HG03103 (cell line): ENCODE results near the gene GABBR2.

Source experiments
- ATAC-seq: cut with Tn5 transposase; IDR thresholded peaks from one replicate; pipeline ENCODE4 v1.9.1; 2021; ENCODE audit warnings: low read depth; ENCODE audit not compliant: unreplicated experiment

Gene GABBR2

DNA sequence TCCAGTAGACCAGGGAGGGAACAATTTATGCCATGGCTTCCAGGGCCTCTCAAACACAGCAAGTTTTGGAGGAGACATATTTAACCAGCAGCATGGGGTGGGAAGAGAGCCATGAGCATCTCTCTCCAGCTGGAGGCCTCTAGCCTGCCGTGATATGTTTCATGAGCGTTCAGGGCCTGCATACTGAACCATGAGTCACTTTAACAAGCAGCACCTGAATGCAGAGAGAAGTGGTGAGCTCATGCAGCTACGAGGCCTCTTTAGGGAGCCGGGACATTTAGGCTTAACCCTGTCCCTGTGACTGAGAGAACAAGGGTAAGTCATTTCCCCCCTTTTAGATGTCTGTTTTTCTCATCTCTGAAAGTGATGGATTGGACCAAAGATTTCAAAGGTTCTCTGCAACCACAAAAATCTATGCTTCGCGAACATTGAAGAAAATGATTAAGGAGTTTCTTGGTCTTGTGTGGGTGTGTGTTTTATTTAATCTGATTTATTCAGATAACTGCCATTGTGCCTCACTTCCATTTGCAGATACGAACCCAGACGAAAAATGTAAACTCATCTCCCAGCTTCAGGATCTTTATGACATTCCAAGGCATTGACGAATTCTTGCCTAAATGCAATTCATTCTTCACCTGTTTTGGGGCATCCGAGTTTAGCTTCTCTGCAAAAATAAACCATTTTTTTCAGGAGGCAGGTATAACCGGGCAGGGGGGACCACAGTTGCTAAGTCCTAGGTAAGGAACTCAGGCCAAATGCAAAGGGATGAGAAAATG is 157.0 kb downstream of the GABBR2 start:
- no peak for ATAC-seq

DNA sequence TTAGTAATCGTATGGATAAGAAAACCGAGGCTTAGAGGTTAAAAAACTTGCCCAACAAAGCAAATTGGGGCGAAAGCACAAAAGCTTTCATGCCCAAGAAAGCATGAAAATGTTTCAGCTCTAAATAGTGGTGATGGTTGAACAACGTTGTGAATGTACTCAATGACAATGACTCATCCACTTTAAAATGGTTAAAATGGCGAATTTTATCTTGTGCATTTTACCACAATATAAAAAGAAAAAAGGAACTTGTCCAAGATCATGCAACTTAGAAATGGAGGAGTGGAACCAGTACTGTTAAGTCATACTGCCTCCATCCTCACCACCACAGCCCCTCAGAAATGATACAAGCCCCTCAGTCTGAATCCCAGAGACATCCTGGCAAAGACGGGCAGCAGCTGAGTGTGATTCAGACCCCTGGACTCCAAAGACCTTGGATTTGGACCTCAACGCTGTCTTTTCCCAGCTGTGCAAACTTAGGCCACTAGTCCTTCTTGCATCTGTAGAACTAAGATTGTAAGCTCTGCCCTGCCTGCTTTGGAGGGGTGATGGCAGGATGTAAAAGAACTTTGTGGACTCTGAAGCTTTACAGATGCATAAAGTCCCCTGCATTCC is 158.4 kb downstream of the GABBR2 start:
- no peak for ATAC-seq

DNA sequence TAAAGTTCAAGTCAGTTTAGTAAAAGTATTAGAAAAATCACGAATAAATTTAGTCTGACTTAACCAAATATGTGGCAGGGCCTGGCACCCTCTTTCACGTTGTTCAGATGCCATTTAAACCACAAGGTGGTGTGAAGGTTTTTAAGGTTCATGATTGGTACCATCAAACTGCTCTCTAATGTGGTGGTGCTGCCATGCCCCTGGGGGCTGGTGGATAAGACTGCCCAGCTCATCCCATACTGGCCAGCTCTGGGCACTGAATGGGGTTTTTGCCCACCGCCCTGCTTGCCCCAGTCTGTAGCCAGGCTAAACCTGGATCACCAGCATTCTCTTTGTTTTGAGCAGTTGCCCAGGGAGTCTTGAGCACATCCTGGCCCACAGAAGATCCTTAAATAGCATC is 159.3 kb downstream of the GABBR2 start:
- no peak for ATAC-seq

DNA sequence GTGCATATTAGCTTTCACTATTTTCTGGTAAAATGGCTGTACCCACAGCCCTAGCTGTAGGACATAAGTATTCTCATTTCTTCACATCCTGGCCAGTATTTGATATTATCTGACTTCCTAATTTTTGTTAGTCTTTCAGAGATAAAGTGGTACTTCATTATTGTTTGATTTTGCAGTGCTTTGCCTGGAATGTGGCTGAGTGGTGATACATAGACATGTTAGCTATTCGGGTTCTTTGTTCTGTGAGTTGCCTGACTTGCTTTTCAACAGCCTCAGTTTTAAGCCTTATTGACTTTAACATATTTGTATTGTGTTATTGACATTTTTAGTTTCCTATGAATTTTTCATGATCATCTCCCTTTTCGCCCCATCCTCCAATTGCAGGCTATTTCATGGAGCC is 161.1 kb downstream of the GABBR2 start:
- no peak for ATAC-seq

DNA sequence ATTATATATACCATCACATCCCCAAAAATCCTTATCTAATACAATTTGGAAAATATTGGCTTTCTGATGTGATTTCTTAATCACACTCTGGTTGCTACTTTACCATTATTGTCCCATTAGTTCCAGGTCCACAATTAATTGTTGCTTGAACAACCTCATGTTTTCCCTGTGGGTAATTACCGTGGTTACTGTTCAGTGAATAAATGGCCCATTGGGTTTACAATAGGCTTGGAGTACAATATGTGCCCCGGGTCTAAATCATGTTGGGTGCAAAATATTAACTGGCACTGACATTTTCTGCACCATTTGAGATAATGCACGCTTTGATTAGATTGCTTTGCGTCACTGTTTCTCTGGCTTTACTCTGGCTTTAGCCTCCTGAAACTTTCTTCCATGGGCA is 163.7 kb downstream of the GABBR2 start:
- ATAC-seq = no peak

DNA sequence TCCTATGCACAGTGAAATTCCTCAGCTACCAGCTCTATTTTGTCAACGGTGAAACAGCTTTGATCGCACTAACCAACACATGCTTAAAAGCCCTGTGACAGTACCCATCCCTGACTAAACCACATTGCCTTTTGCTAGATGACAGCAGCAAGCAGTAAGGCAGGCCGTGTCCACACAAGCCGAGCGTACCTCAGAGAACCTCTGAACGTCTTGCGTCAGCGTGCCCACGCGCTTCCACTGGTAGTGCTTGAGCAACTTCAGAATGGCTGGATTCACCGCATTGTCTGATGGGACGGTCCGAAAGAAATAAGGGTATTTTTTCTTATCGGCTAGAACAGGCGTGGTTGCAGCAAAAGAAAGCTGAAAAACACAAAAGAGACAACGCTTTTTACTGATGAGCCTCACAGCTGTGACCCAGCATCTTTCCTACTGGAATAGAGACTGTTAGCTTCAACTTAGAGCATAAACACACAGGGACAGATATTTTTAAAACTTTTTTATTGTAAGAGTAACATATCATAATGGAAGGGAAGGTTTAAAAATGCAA is 167.0 kb downstream of the GABBR2 start:
- no peak for ATAC-seq

DNA sequence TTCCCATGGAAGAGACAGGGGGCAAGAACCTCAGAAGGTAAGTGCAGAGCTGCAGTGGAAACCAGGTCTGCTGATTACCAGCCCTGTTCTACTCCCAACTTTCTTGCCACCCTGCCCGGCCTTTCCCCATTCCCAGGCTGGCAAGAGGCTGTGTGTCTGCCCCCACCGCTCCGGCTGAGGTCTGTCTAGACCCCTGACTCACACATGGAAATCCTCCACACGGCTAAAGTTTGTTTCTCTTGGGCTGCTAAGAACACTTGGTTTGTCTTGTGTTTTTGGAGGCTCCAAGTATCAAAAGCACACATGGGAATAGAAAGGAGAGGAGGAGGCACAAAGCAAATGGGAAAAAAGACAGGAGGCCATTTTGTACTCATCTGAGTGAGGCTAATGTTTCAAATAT is 168.3 kb downstream of the GABBR2 start:
- ATAC-seq = no peak

DNA sequence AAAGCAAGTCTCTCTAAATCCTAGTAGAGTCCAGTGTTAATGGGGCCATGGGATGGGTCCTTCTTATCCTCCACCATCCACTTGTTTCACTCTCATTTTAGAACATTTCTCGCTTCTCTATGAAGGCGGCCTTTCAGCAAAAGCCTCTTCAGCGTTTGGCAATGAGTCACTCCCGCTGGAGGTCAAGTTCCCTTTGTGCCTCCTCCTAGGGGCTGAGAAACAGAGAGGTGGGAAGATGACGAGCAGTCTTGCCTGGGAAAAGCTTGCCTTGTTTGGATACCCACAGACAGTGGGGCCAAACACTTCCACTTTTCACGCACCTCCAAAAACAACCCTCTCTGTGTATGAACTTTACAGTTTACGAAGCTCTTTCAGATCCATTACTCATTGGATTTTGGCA is 168.8 kb downstream of the GABBR2 start:
- ATAC-seq = no peak

DNA sequence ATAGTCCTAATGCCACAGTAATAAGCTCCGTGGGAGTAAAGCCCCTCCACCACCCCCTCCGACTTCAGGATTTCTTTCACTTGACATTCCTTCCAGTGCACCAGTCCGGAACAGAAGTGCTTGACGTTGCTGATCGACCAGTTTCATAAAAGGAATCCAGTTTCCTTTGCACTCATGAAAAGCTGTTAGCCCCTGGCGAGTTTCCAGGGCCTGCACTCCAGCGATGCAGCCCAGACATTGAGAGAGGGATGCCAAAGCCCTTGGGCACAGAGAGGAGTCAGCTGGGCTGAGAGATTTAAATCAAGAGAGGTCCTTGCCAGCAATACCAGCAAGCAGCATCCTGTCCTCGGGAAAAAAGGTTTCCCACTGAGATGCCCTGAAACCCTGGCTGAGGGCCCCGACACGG is 170.1 kb downstream of the GABBR2 start:
- ATAC-seq = no peak

DNA sequence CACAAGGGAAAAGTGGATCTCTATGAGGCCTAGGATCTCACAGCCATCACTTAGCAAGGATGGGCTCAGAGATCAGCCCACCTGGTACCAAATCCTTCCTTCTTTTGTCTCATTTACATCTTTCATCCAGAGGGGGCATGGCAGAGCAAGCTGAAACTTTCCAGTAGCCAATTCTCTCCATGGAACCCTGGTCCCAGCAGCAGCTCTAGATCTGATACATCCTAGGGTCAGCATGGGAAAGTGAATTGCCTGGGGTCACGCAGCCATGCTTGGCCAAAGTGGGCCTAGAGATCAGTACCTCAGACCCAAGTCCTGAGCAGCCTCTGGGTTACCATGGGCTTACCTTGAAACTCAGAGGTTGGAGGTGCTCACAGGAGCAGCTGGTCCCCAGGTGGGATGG is 170.5 kb downstream of the GABBR2 start:
- ATAC-seq = no peak

DNA sequence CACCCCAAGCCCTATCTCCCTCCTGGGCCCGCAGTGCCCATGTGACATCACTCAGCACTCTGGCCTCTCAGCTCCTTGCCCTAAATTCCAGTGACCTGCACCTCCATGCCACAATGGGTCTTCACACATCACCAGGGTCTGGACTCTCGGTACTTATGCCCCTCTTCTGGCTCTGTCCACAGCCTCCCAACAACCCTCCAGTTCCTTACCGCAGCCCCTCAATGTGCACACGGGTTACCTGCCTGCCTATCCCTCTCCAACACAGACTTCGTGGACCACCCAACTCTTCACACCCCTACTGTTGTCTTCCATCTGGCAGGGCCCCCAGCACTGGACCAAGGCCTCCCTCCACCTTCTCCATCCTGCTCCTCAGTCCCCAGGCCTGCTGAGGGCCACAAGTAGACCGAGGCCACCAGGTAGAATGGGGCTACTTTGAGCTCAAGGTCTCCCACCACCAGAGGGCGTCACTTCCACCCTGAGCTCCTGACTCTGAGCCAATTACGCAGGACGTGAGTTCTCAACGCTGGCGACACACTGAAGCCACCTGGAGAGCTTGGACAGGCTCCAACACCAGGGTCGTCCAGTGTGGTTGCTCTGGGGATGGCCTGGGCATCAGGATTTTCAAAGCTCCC is 172.1 kb downstream of the GABBR2 start:
- no peak for ATAC-seq

DNA sequence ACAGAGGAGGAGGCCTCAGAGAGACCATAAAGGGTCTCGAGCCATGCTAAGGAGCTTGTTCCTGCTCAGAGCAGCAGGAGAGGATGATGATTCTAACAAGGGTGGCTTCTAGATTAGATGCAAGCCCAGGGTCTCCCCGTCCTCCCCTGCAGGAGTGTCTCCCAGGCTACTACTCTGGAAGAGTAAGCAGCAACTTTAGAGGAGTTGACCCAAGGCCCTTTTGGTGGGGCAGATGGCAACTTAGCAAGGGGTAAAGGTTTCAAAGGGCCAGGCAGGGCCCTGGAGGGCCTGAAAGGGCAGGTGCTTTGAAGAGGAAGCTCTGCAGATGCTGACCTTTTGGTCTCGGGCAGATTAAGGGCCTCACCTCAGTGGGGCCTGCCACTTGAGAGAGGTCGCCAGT is 174.9 kb downstream of the GABBR2 start:
- ATAC-seq = no peak

DNA sequence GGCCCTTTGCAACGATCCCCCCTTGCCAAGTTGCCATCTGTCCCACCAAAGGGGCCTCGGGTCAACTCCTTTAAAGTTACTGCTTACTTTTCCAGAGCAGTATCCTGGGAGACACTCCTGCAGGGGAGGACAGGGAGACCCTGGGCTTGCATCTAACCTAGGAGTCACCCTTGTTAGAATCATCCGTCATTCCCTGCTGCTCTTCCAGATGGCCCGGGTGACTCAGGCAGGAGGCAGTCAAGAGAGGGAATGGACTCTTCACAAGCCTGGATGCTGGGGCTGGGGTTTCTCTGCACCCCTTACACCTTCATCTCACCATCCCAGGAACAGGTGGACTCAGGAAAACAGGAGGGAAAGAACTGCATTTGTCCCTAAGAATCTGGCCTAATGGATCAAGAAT is 175.6 kb downstream of the GABBR2 start:
- ATAC-seq = no peak

DNA sequence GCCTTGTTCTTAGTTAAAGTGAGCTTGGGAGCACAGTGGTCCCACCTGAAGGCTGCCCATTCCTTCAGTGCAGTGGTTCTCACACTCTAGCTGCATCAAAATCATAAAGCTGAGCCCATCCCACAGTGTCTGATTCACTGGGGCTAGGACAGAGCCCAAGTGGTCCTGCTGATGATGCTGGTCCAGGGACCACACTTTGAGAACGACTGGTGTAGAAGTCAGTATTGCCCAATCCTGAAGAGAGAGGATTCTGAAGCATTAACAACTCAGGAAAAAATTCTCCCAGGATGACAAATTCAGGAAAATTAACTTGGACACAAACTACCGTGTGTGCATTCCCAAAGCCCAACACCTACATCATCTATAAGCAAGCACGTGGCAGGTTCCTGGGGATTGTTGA is 176.2 kb downstream of the GABBR2 start:
- no peak for ATAC-seq

DNA sequence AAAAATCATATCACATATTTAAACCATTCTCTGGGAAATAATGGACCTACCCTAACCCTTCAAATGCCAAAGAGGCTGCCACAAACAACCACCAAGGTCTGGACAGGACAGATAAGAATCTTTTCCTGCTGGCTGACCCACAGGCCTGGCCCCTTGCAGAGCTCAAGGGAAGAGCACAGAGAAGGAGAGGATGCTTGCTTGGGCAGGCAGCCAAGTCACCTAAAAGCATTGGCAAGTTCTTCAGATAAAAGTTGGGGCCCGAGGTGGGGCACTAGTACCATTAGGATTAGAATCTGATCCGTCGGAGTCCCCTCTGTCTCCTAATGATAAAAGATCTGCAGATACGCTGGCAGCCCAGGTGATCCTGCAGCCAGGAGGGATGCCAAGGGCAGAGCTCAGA is 176.6 kb downstream of the GABBR2 start:
- ATAC-seq = no peak

DNA sequence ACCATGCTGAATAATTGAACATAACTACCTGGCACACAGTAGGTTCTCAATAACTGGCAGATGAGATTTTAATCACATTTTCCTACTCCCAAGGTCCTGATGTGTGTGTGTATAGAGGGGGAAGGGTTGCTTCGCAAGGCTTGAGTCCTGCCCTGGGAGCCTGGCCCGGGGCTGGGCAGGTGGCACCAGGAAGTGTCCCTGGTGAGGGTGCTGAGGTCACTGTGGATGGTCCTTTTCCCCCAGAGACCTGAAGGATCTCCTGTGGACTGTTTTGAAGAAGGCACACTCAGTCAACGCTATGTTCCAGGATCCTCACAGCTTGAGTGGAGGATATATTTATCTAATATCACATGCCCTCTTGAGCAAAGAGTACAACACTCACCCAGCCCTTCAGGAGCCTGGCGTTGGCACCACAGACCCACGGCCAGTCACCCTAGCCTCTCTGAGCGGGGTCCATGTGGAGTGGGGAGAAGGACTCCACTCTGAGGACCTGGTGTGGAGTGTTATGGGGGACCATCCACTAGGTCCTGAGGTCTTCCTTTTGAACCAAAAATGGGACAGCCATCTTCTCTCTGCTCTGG is 177.8 kb downstream of the GABBR2 start:
- ATAC-seq = no peak

DNA sequence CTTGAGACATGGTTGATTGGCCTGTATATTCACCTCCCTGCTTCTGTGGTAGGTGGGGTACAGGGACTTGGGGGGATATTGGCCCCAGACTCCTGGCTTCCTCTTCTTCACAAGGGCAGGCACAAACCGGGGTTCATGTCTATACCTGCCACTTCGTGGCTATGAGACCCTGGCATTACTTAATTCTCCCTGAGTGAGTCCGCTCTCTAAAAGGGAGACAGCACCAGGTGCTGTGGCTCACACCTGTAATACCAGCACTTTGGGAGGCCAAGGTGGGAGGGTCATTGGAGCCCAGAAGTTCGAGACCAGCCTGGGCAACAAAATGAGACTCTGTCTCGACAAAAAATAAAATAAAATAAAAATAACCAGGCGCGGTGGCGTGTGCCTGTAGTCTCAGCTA is 178.5 kb downstream of the GABBR2 start:
- ATAC-seq = no peak

DNA sequence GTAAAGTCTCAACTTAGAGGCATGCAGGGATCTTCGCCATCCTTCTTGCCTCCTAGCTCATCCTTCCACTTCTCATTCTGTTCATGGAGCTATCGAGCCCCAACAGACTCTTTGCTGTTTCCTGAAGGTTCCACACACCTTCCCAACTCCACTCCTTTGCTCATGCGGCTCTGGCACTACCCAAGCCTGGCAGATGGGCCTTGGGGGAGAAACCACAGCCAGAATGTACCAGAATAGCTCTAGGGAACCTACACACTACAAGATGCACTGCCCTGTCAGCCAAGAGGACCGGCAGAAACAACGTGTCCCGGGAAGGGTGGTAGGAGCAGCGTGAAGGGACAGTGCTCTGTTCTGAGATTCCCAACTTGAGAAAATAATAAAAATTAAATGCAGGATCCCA is 178.9 kb downstream of the GABBR2 start:
- no peak for ATAC-seq

DNA sequence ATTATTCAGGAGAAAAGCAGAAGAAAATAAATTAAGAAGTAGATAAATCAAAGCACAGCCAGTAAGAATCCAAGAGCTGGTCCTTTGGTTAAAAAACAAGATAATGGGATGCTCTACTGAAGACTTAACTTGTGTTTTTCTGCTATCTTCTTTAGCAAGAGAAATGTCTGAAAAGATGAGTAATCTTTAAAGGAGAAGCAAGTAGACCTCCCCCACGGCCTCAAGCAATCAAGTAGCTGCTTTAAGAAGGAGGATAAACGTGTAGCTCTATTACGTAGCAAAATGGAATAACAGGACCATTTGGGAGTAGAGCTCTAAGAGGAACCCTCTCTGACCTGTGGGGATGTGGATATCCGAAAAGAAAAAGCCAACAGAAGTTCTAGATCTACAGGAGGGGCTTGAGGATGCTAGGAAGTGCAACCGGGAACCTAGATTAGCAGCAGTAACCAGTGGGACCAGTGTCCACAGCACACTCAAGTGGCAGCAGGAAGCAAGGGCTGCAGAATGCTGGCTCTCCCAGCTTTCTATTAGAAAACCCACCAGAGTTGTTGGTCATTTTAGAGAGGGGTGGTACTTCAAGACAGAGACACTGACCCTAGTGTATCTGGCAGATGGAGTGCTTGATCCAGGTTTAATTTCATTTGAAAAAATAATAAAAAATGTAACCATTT is 185.4 kb downstream of the GABBR2 start:
- no peak for ATAC-seq

DNA sequence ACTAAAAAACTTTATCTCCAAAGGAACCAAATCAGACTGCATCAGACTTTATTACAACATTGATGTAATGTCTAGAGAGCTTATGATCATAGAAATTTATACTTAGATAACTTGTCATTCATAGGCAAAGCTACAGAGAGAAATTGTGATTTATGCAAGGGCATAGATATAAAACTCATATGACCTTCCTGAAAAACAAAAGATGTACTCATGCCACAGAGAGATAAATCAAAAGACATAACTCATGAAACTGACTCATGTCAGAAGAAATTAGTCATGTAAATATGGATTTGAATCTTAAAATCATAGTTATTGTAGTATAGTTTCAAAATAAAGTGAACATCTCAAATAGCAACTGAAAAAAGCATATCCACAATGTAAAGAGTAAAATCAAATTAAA is 186.2 kb downstream of the GABBR2 start:
- ATAC-seq = no peak

DNA sequence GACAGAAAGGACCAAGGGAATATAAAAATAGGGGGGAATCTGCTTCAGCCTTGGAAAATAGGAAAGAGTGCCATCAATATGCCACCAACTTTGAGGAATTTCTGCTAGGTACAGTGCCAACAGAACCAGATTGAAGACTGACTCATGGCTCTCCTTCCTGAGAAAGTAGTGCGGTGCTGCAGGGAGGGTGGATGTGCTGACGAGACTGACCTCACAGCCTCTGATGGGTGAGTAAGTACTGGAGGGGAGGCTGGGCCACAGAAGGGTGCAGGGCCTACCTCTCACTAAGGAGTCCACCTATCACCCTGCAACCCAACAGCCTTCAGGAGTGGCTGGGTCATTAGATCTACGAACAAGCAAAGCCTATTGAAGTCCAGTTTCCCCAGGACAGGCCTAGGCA is 187.6 kb downstream of the GABBR2 start:
- ATAC-seq = no peak
